Effector CD4-positive, alpha-beta T cell (primary cell): Measurements from ENCODE around the gene RNU6-1.

Source experiments
- DNase-seq: peaks from one replicate; pipeline ENCODE4 v3.0.0-alpha.2; 2020

Gene RNU6-1

DNA sequence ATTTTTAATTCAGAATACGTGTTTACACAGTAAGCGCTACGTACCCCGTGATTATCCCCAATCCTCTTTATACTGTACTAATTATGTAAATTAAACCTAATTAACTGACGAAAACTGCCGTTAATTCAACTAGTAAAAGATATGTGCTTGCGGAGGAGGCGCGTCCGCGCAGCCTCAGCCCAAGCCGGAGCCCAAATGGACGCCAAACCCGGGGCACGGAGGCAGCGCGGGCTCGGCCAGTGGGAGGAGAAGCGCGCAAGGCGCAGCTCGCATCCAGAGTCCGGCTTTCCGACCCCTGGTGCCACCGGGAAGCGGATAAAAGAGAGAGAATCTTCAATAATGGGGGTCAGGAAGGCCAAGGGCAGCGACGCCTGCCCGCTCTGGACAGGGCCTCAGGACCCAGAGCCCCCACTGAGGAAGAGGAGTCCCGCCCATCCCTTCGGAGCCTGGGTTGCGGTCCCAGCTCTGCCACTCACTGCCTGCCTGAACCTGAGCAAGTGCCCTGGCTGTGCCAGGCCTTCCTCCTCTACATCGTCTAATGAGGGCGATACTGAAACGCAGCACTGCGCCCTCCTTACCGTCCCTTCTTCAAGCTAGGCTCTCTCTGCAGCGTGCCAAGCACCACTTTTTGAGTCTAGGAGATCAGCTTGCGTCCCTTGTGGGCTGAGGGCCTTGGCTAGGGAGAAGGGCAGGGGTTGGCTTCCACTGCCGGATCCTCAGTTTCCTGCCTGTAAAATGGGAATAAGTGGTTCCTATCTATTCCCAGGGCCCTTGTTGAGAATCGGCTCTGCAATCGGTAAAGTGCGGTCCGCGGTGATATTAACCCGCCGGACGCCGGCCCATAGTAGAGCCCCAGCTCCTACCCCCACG, 19.5 kb downstream of the RNU6-1 start:
- no peak for DNase-seq

DNA sequence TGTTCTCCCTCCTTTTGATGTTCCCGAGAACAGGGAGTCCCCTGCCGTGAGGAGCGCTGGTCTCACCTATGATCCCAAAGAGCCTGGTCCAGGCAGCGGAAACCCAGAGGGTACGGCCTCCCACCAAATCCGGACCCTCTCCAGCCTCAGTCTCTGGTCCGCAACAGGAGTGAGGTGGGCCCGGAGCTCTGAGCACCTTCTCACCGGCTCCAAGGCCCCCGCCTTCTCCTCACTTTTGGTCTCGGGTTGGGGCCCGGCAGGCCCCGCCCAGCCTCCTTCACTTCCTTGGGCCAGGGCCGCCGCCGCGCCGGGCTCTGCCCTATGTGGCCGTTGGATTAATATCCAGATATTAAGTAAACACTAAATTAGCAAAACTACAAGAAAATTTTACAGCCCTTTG, 20.2 kb downstream of the RNU6-1 start:
- DNase-seq = no peak

DNA sequence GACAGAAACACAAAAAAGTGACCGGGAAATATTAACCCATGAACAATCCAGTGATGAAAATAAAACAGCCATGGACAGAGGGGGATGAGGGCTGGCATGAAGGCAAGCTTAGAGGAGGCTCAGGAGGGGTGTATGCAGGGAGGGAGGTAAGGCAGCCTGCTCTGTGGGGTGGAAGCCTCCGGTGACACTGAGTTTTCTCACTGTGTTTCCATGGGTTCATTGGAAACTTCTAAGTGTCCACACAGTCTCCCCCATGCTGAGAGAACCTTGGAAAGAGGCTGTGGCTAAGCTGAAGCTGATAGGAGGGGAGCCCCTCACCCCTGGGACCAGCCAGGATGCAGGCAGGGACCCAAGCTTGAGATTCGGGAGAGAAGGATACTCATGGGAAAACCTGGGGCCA, 21.4 kb downstream of the RNU6-1 start:
- no peak for DNase-seq

DNA sequence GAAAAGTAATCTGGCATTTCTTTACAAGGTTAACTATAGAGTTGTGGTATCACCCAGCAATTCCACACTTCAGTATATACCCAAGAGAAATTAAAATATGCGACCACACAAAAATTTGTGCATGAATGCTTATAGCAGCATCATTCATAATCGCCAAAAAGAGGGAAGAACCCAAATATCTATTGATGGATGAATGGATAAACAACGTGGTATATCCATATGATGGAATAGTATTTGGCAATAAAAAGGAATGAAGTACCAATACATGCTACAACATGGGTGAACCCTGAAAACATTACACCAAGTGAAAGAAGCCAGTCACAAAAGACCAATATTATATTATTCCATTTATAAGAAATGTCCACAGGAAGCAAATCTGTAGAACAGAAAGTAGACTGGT, 23.2 kb downstream of the RNU6-1 start:
- no peak for DNase-seq

DNA sequence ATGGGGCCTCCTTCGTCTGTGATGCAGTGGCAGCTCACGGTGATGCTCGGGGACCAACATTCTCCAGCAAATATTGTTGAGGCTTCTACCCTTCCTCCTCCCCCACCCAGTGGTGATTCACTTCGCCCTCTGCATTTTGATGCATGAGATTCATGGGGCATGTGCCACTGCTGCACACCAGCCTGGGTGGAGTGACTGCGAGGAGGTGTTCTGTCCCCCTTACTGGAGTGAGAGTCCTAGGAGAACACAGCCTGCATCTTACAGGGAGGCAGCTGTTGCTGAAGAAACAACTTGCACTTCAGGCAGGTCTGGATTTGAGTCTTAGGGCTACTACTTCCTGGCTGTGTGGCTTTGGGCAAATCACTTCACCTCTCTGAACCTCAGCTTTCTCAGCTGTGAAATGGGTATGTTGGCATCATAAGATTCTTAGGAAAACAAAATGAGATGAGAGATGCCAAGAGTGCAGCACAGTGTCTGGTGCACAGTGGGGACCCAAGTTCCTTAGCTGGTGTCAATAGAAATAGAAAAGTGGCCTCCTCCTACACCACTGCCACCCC, 24.7 kb downstream of the RNU6-1 start:
- no peak for DNase-seq

DNA sequence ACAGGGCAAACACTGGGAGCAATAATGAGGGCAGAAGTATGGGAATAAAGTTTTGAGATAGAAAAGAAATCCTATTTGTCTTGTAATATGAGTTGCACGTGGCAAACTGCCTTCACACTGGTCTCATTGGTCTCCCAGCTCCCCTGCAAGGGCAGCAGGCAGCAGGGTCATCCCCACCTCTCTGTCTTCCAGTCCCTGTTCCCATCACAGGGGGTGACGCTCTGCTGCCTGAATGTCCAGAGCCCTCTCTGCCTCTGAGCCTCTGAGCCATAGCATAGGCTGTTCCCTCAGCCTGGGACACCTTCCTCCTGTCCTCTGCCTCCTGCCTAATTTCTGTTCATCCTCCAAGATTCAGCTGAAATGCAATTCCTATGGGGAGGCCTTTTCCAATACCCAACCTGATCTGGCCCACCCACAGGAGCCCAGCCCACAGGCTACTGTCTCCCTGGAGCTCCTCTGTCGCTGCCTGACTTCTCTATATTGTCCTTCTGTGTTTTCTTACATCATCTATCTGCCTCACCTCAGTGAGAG, 26.7 kb downstream of the RNU6-1 start:
- no peak for DNase-seq

DNA sequence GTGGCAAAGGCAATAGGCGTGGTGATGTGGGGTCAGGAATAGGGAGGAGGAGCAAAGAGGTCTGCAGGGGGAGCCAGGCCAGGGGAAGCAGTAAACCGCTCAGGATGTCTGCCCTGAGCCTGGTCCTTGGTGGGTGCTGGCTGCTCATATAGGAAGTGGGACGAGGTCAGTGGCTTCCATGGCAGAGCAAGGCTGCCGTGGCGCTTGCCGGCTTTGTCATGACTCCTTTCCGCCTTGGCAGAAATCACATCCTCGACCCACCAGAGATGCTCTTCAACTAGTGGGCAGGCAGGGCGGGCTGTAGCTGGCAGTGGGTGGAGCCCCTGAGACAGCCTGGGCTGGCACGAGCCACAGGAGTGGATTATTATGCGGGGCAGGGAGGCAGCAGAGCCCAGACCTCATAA, 27.6 kb downstream of the RNU6-1 start:
- DNase-seq = no peak

DNA sequence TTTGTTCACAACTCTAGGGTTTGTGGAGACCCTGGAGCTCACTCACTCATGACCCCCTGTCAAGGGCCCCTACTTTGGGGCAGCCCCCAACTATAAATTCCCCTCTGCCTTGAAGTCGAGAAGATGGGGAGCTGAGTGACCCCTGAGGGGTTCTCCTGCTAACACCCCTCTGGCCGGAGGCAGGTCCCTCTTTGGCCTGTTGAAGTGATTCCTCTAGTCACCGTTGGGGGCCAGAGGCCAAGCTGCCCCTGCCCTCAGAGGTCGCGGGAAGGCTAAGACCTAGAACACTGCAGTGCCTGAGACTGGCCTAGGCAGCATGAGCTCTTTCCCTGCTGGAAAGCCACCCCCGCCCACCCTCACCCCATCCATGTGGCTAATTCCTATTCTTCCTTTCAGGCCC, 30.0 kb downstream of the RNU6-1 start:
- DNase-seq = no peak

DNA sequence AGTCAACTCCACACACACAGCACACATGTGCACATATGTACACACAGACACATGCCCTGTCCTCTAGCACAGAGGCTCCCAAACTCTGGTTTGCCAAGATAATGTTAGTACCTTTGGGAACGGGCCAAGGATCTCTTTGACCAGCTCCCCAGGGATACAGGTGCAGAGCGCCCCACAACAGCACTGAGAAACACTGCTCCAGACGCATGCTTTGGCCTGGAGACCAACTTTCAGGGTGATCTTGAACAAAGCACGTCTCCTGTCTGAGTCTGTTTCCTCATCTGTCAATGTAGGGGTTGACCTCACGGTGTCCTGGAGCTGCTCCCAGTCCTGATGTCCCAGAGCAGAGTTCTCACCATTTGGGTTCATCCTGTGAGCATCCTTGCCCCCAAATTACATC, 30.4 kb downstream of the RNU6-1 start:
- DNase-seq = no peak

DNA sequence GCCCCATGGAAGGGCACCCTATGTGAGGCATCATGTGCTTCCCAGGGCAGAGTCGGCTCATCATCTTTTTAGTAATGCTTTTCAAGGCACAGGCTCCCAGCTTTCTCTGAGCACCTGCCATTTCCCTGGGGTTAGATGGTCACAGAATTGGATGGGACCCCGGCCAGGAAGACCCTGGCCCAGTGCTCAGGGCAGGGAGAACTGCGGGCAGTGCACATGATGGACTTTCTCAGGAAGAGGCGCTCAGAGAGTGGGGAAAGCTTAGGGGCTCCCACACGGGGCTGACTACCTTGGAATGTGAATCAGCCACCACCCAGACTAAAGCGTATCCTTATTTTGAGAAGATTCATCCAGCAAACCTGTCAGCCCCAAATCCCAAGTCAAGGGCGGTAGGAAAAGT, 31.0 kb downstream of the RNU6-1 start:
- DNase-seq = no peak

DNA sequence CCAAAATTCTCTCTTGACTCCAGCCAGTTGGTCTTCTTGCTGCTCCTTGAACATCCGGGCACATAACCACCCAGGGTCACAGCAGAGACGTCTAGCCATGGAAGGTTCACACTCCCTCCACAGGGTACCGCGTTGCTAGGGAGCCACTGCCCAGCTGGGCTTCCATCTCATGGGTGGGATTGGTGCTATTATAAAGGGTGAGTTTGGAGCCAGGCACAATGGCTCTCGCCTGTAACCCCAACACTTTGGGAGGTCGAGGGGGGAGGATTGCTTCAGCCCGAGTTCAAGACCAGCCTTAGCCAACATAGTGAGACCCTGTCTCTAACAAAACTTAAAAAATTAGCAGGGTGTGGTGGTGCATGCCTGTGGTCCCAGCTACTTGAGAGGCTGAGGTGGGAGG, 32.0 kb downstream of the RNU6-1 start:
- no peak for DNase-seq

DNA sequence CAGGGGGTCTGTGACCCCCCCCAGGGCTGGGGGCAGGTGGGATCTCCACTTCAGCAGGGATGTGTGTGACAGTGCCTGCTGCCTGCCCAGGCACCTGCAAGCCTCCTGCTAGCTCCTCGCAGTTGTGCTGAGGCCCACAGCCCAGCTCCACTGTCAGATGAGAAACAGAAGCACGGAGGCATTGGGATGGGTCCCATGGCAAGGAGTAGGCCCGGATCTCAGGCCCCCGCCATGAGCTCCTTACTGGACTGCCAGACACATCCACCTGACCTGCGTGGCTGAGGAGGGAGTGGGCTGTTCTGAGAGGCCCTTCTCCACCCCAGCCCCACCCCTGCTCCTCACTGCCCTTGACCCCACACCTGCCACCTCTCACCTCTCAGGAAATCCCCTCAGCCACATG, 32.7 kb downstream of the RNU6-1 start:
- DNase-seq = no peak

DNA sequence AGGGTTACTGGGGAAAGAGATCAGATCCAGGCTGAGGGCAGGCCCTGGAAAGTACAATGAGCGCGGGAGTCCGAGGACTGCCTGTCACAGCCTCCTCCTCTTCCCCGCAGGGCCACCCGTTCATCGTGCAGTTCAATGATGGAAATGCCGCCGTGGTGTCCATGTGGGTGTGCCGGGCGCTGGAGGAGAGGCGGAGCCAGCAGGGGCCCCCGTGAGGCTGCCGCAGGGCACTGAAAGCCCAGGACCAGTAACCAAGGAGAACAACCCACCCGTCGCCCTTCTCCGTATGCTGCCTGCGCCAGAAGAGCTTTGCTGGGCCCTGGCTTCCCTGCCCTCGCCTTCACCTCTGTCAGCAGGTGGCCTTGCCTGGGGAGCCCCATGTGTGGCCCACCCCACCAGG, 33.3 kb downstream of the RNU6-1 start:
- DNase-seq = no peak

DNA sequence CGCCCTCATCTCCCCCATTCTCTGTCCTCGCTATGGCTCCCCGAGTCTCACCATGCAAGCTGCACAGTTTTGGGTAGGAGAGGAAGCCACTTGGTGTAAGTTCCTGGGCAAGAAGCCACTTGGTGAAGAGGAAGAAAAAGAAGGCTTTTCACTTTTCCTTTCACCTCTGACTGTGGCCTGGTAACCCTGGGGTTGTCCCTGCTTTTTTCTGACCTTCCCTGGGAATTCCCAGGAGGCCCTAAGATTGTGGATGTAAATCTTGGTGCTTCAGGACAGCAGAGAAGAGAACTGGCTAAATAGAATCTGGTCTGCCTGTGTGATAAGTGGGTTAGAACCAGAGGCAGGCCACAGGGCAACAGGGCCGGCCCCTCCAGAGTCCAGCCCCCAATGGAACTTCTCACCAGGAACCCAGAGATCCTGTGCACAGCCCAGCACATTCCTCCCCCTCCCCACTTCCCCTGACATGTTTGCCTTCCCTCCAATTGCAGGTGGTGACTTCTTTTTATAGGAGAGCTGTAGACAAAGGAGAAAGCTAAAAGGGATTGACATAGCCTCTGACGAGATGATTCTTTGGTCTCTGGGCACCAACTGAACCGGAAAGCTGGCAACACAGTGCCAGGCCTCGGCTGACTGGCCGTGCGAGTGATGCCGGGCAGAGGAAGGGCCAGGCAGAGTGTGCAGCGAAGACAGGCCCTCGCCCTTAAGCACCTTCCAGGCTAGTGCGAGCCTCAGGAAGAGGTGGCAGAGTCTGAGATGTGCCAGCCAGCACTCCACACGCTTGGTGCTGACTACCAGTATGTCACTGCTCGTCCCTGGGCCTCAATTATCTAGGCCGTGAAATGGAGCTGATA, 34.0 kb downstream of the RNU6-1 start:
- no peak for DNase-seq

DNA sequence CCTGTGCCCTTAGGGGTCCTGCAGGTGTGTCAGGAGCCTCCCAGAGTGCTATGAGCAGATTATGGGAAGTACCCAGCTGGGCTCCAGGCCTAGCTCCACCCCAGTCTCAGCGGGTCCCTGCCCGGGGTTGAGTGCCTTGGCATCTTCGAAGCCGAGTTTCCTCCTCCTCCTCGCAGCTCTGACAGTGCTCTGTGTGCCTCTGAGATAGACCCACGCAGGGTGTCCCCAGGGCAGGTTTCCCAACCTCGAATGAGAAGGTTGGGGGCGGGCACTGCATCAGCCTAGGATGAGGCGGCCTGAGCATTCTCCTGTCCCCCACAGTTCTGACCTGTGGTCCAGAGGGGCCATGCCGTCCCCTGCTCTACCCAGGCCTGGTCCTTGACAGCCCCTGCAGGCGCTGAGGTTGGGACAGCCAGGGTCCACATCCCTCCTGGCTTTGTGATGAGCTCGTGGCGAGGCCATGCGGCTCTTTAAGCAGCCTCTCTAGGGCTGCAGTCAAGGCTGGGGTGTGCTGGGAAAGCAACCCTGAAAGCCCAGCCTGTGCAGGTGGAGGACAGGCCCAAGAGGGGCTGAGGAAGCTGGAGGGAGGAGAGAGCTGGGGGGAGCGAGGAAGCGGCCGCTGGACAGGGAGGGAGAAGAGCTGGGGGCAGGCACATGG, 34.7 kb downstream of the RNU6-1 start:
- DNase-seq = no peak

DNA sequence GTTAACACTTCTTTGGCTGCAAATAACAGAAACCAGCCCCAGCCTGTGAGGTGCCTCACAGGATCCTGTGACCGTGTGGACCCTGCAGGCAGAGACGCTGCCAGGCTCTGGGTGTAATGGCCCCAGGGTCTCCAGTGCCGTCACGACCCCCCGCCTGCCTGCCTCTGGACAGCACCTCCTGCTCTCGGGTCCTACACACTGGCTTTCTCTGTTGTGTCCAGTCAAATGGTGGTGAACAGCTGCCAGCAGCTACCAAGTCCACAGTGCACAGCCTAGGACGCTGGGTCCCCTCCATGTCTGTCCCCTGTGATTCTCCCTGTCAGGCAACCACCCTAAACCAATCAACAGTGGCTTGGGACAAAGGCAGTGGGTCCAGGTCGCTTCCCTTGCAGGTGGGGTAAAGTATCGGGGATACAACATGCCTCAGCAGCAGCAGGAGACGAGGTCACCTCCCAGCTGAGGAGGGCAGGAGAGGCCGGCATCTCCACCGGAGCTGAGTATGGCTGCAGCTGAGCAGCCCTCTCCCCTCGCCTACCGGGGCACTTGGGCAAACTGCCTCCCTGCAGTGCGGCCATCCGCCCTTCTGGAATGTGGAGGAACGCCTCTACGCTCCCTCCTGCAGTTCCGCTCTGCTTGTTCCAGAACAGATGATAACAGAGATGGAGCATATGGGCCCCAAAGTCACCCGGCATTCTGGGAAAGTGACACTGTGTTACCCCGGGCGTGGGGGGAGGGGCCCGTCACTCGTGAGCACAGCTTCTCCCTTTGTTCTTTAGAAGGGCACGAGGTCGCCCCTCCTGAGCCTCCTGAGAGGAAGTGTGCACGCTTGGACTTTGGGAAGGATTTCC, 35.6 kb downstream of the RNU6-1 start:
- DNase-seq = no peak

DNA sequence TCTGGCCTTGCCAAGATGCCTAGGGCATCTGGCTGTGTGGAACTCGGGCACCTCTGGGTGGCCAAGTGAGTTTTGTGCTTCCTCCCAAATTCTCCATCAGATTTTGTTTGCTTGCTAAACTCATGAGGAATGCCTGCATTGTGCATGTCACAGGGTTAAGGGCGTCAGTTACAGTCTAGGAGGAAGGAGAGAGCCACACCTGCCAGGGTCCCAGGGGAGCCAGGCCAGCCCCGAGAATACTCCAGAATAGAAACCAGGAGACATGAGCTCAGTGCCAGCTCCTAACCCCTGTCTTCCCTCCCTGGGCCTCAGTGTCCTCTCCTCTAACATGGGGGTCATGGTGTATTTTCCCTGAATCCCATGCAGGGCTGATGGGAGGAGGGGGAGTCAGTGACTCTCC, 36.5 kb downstream of the RNU6-1 start:
- DNase-seq = no peak

DNA sequence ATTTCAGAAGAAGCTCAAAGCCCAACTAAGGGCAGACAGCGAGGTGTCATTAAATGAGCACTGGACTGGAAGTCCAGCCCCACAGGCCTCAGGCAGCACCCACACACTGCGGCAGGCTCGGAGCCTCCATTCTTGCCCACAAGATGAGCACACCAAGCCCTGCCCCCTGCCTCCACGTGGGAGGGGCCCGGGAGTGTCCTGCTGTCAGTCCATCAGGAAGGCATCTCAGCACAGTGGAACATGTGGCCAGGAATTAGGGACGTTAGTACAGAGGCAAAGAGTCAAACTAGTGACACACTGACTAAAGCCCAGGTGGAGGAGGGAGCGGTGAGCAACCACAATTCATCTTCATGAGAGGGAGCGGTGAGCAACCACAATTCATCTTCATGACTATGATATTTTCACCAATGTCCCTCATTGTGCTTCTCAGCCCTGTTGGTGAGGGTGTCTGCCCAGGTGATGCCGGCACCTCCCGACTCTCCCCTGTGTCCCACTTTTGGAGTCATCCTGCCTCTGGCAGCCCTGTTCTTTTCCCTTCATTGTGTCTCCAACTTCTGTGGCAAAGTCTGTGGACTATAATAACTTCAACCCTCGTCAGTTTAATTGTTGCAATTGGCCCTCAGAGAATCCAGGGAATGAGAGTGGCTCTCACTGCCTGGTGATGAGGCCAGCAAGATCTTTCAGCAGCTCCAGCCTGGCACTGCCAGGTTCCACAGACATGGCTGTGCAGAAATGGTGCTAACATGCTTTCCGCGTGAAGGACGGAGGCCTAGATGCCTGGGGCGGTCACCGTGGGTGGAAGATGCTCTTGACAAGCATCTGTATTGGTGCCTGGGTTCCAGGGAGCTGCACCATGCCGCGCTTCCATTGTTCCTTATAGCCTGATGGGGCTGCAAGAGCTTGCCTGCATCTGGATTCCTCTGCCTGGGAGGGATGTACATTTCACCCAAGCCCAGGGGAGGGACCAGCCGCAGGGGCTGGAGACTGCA, 37.6 kb downstream of the RNU6-1 start:
- DNase-seq = no peak

DNA sequence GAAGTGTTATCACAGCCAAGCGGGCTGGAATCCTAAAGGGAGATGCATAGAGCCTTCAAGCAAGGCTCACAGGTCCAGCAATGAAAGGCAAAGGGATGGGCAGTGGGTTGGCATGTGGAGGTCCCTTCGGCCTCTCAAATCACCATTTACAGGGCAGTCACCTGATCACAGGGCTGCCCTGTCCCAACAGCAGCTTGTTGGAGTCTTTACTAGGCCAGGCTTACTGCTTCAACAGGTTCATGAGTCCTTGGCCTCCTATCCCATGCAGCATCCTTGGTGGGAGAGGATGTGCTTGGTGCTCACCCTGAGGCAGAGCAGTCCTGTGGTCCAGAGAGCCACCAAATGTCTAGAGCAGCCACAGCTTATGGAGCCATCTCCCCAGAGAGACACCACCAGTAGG, 38.7 kb downstream of the RNU6-1 start:
- no peak for DNase-seq

DNA sequence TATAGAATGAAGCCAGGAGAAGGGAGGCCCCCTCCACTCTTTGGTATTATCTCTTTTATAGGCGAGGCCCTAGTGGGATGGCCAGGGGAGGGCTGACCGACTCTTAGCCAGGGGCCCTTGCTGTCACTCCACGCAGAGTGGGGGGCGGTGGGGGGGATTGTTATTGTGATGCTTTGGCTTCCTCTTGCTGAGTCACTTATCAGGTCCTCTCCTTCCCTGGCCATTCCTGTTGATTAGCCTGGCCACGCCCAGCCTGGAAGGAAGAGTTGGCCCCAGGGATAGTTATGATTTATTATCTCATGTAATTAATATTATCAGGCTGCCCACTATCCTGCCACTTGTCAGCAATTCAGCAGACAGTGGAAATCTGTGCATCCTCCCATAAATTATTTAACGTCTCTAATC, 40.0 kb downstream of the RNU6-1 start:
- no peak for DNase-seq
